ENCODE measurements around the gene ZC3H12A.

The ZC3H12A gene

GRCh38 chr1:37498872-37499617 lies 24.7 kb downstream of the ZC3H12A start:
- Histone ChIP-seq H3K4me3 (ENCODE audit: low read depth, low read length) (no peak overlapping the region), H3K4me1 (ENCODE audit: control insufficient read depth, insufficient read depth, low read length) (0 out of 2 replicates have a peak, but pooled peaks cover 3% of the 10 kb centered on the region), H3K36me3 (ENCODE audit: control insufficient read depth in 2 of 2, insufficient read depth in 1 of 2, low read length in 2 of 2) (peaks cover 24 to 82% of the 10 kb centered on the region in 2 experiments), H3K27ac (ENCODE audit: extremely low read depth, low read depth, low read length) (no peak overlapping the region), H3K9me3 (ENCODE audit: control insufficient read depth, insufficient read depth, low read depth, low read length) (no peaks in the 10 kb centered on the region)
- CTCF ChIA-PET, result interaction anchor here (0.6 to 7.3 kb wide), 5 partner anchors 10 to 1607 kb away, joined by 3 to 59 read pairs (median 12); partner anchors contain the start of gene MEAF6
- TF ChIP-seq ZNF426 (tag by site-specific recombination; IDR thresholded peaks at IDR 0.05) (no peak), ZNF416 (tag by site-specific recombination; IDR thresholded peaks at IDR 0.05) (no peak), ZNF544 (tag by site-specific recombination; IDR thresholded peaks at IDR 0.05) (no peak), ZBTB48 (tag by site-specific recombination; IDR thresholded peaks at IDR 0.05) (peak; percentile 75), ZNF121 (tag by site-specific recombination; IDR thresholded peaks at IDR 0.05) (0 out of 2 replicates have a peak, but pooled peaks have one; percentile 39), ZNF768 (tag by site-specific recombination; IDR thresholded peaks at IDR 0.05) (no peak), ZNF830 (tag by site-specific recombination; IDR thresholded peaks at IDR 0.05; ENCODE audit: low read depth) (no peak), ZNF600 (tag by site-specific recombination; IDR thresholded peaks at IDR 0.05) (peak; percentile 62), ZNF175 (tag by site-specific recombination; IDR thresholded peaks at IDR 0.05) (no peak), PRDM1 (tag by site-specific recombination; IDR thresholded peaks at IDR 0.05) (peak; percentile 19; the same call in 1 of the 2 replicates)
- POLR2A ChIA-PET, result interaction anchor here (2.2 kb wide), 1 partner anchor 16 kb away, joined by 4 read pairs; the partner anchor contains the start of gene MEAF6

- Histone ChIP-seq H3K4me3 (ENCODE audit: low read depth, low read length) (no peak overlapping the region), H3K27ac (ENCODE audit: extremely low read depth, low read depth, low read length) (no peak overlapping the region), H3K9me3 (ENCODE audit: control insufficient read depth, insufficient read depth, low read depth, low read length) (no peaks in the 10 kb centered on the region), H3K36me3 (ENCODE audit: control insufficient read depth in 2 of 2, insufficient read depth in 1 of 2, low read length in 2 of 2) (peaks cover 33 to 84% of the 10 kb centered on the region in 2 experiments), H3K4me1 (ENCODE audit: control insufficient read depth, insufficient read depth, low read length) (0 out of 2 replicates have a peak, but pooled peaks cover 3% of the 10 kb centered on the region)
- ChIA-PET POLR2A (no interaction called here), CTCF (interaction anchor here (7.3 kb wide), 1 partner anchor 14 kb away, joined by 59 read pairs; no protein-coding TSS in a partner anchor)
- TF ChIP-seq HOXA7 (CRISPR knock-in tag; IDR thresholded peaks at IDR 0.05; ENCODE audit: borderline replicate concordance), result no peak
- no peak for TF ChIP-seq ZNF37A (tag by site-specific recombination; IDR thresholded peaks at IDR 0.05)
- no peak for TF ChIP-seq SP3 (tag by site-specific recombination; IDR thresholded peaks at IDR 0.05)
- TF ChIP-seq ZBTB49 (tag by site-specific recombination; IDR thresholded peaks at IDR 0.05; ENCODE audit: low read depth), result no peak
- no peak for TF ChIP-seq ZNF843 (tag by site-specific recombination; IDR thresholded peaks at IDR 0.05)
- no peak for TF ChIP-seq ZNF155 (tag by site-specific recombination; IDR thresholded peaks at IDR 0.05)
- TF ChIP-seq ZSCAN4 (tag by site-specific recombination; IDR thresholded peaks at IDR 0.05), result no peak
- no peak for TF ChIP-seq MZF1 (tag by site-specific recombination; IDR thresholded peaks at IDR 0.05; ENCODE audit: borderline replicate concordance)
- no peak for TF ChIP-seq ZNF157 (tag by site-specific recombination; IDR thresholded peaks at IDR 0.05)
- TF ChIP-seq PRDM10 (tag by site-specific recombination; IDR thresholded peaks at IDR 0.05), result no peak
- no peak for TF ChIP-seq ZNF704 (tag by site-specific recombination; IDR thresholded peaks at IDR 0.05)
- no peak for TF ChIP-seq ZNF544 (tag by site-specific recombination; IDR thresholded peaks at IDR 0.05)
- no peak for TF ChIP-seq ZNF610 (tag by site-specific recombination; IDR thresholded peaks at IDR 0.05; ENCODE audit: borderline replicate concordance)
- TF ChIP-seq ZNF223 (tag by site-specific recombination; IDR thresholded peaks at IDR 0.05), result no peak
- TF ChIP-seq ZBTB6 (tag by site-specific recombination; IDR thresholded peaks at IDR 0.05), result no peak
Measured at GRCh38 chr1:37501661-37502060, 27.3 kb downstream of the ZC3H12A start.
